SU-DHL-6 (cell line): ENCODE measurements around the gene TSPAN1.

Experiments
- H2AFZ ChIP-seq: fragments of 200-600 bp; sonication (generic); 2 replicates; pipeline ENCODE4 v1.6.1; 2014; ENCODE audit warnings: low read depth, mild to moderate bottlenecking, moderate library complexity, mixed read lengths, antibody characterized with exemption, low read length; ENCODE audit not compliant: severe bottlenecking
- H3F3A ChIP-seq: fragments of 200-600 bp; shearing (Covaris generic); 2 replicates; pipeline ENCODE4 v1.6.0; 2016; ENCODE audit warnings: antibody characterized with exemption, mild to moderate bottlenecking; ENCODE audit not compliant: insufficient read depth
- H3K27ac ChIP-seq: fragments of 200-600 bp; sonication (generic); 2 replicates; pipeline ENCODE4 v1.5.1; 2016; ENCODE audit warnings: low read depth, mild to moderate bottlenecking, low read length, moderate library complexity, mixed read lengths
- H3K27me3 ChIP-seq: fragments of 200-600 bp; sonication (generic), shearing (Covaris generic); 2 replicates; pipeline ENCODE4 v1.6.0; 2014; ENCODE audit warnings: mild to moderate bottlenecking, low read length
- H3K36me3 ChIP-seq: fragments of 200-600 bp; sonication (generic); 2 replicates; pipeline ENCODE4 v1.6.1; 2014; ENCODE audit warnings: mild to moderate bottlenecking, low read length, mixed read lengths
- H3K4me2 ChIP-seq: fragments of 300-600, 200-600 bp; shearing (Covaris generic), sonication (generic); 2 replicates; pipeline ENCODE4 v1.6.0; 2014; ENCODE audit warnings: low read length, low read depth, mild to moderate bottlenecking; ENCODE audit not compliant: poor library complexity, severe bottlenecking
- H3K4me3 ChIP-seq: fragments of 200-600 bp; sonication (generic); 2 replicates; pipeline ENCODE4 v1.5.1; 2014; ENCODE audit warnings: antibody characterized with exemption, low read length, mild to moderate bottlenecking, mixed read lengths; ENCODE audit not compliant: insufficient read depth, poor library complexity, severe bottlenecking
- H3K79me2 ChIP-seq: fragments of 200-600 bp; sonication (generic); 2 replicates; pipeline ENCODE4 v1.6.1; 2014; ENCODE audit warnings: mild to moderate bottlenecking, low read length, moderate library complexity; ENCODE audit not compliant: insufficient read depth
- H3K9ac ChIP-seq: fragments of 200-600 bp; sonication (generic); 2 replicates; pipeline ENCODE4 v1.7.0; 2014; ENCODE audit warnings: mild to moderate bottlenecking, low read length
- H3K9me2 ChIP-seq: fragments of 200-600 bp; sonication (generic); replicated peaks from 2 replicates; pipeline ENCODE4 v1.6.1; 2014; ENCODE audit warnings: low read length; ENCODE audit not compliant: insufficient read depth
- H3K9me3 ChIP-seq: fragments of 200-600 bp; sonication (generic); 2 replicates; pipeline ENCODE4 v1.6.1; 2014; ENCODE audit warnings: low read length, mixed read lengths; ENCODE audit not compliant: insufficient read depth
- H4K20me1 ChIP-seq: fragments of 200-600 bp; sonication (generic); 2 replicates; pipeline ENCODE4 v1.6.1; 2014; ENCODE audit warnings: low read depth, mild to moderate bottlenecking, antibody characterized with exemption, low read length, moderate library complexity, mixed read lengths
- EZH2phosphoT487 ChIP-seq: fragments of 200-600 bp; sonication (generic), shearing (Covaris generic); conservative IDR thresholded peaks from 2 replicates; pipeline ENCODE4 v1.6.1; 2018; ENCODE audit warnings: mild to moderate bottlenecking, antibody characterized with exemption, low read length, moderate library complexity, mixed read lengths
- TF ChIP-seq, protein P1 (sequence below): fragments of 200-600 bp; sonication (generic); IDR thresholded peaks from one replicate; pipeline ENCODE4 v1.5.1; 2017; ENCODE audit warnings: antibody characterized with exemption, mild to moderate bottlenecking, low read length, moderate library complexity; ENCODE audit not compliant: insufficient read depth, poor library complexity, severe bottlenecking

The TSPAN1 gene

DNA sequence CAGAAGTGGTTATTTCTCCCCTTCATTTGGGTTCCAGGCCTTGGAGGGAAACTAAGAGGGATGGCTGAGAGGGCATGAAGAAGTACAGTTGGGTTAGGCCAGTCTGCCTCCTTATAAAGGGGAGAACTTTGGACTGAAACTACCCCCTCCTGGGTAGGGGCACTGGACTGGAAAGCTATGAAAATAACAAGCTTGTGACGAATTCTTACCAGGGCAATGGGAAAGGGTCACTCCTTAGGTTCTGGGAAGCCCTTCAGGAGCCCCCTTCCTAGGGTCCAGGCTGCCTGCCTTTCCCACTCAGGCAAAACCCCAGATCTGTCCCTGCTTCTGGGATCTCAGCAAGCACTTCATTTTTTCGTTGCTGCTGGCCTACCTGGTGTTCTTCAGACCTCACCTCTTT lies 11.2 kb downstream of the TSPAN1 start:
- no peak overlapping the region for H3K4me3 ChIP-seq
- no peaks in the 10 kb centered on the region for H4K20me1 ChIP-seq
- no peaks in the 10 kb centered on the region for H3K9me2 ChIP-seq
- H3K79me2 ChIP-seq = no peaks in the 10 kb centered on the region
- TF ChIP-seq EZH2phosphoT487 = no peak
- TF ChIP-seq, protein P1, sequence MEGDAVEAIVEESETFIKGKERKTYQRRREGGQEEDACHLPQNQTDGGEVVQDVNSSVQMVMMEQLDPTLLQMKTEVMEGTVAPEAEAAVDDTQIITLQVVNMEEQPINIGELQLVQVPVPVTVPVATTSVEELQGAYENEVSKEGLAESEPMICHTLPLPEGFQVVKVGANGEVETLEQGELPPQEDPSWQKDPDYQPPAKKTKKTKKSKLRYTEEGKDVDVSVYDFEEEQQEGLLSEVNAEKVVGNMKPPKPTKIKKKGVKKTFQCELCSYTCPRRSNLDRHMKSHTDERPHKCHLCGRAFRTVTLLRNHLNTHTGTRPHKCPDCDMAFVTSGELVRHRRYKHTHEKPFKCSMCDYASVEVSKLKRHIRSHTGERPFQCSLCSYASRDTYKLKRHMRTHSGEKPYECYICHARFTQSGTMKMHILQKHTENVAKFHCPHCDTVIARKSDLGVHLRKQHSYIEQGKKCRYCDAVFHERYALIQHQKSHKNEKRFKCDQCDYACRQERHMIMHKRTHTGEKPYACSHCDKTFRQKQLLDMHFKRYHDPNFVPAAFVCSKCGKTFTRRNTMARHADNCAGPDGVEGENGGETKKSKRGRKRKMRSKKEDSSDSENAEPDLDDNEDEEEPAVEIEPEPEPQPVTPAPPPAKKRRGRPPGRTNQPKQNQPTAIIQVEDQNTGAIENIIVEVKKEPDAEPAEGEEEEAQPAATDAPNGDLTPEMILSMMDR = no peak
- no peaks in the 10 kb centered on the region for H3K9me3 ChIP-seq
- no peak overlapping the region for H2AFZ ChIP-seq
- H3K27me3 ChIP-seq = no peaks in the 10 kb centered on the region
- no peaks in the 10 kb centered on the region for H3K36me3 ChIP-seq
- H3K27ac ChIP-seq = no peak overlapping the region
- H3K9ac ChIP-seq = no peak overlapping the region
- H3F3A ChIP-seq = no peaks in the 10 kb centered on the region
- H3K4me2 ChIP-seq = no peak overlapping the region

DNA sequence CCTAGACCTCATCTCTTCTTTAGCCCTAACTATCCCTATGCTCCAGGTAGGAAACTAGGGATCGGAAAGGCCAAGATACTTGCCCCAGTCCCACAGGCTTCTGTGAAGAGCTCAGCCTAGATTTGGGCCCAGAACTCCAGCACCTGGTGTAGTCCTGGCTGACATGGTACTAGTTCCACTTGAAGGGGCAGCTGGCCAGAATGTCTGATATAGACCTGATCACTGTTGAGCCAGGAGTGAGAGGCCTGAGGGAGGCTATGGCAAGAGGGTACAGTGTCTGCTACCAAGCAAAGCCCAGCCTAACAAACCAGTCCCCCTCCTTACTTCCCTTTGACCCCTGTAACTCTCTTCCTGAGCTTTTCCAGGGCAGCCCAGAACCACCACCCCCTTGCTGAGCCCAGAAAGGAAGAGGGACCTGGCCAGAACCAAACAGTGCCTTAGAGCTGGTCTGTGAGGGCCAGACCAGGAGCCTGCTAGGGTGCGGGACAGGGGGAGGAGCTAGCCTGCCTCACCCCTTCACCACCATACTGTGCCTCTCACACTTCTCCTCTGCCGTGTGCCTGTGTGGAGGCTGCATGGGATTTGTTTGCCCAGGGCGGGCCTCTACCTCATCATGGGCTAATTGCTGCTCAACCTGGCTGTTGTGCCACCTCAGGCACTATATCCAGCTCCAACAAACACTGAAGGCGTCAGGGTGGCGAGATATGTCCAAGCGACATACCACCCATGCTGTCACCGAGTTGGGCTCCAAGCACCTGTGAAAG lies 12.4 kb downstream of the TSPAN1 start:
- no peak overlapping the region for H3K4me2 ChIP-seq
- no peaks in the 10 kb centered on the region for H3K36me3 ChIP-seq
- H4K20me1 ChIP-seq = no peaks in the 10 kb centered on the region
- no peaks in the 10 kb centered on the region for H3F3A ChIP-seq
- no peak overlapping the region for H3K9ac ChIP-seq
- H3K79me2 ChIP-seq = no peaks in the 10 kb centered on the region
- H3K9me2 ChIP-seq = no peaks in the 10 kb centered on the region
- H2AFZ ChIP-seq = no peak overlapping the region
- H3K27ac ChIP-seq = no peak overlapping the region
- no peaks in the 10 kb centered on the region for H3K27me3 ChIP-seq
- no peaks in the 10 kb centered on the region for H3K9me3 ChIP-seq
- no peak overlapping the region for H3K4me3 ChIP-seq
- TF ChIP-seq, protein P1 = no peak
- TF ChIP-seq EZH2phosphoT487 = no peak

DNA sequence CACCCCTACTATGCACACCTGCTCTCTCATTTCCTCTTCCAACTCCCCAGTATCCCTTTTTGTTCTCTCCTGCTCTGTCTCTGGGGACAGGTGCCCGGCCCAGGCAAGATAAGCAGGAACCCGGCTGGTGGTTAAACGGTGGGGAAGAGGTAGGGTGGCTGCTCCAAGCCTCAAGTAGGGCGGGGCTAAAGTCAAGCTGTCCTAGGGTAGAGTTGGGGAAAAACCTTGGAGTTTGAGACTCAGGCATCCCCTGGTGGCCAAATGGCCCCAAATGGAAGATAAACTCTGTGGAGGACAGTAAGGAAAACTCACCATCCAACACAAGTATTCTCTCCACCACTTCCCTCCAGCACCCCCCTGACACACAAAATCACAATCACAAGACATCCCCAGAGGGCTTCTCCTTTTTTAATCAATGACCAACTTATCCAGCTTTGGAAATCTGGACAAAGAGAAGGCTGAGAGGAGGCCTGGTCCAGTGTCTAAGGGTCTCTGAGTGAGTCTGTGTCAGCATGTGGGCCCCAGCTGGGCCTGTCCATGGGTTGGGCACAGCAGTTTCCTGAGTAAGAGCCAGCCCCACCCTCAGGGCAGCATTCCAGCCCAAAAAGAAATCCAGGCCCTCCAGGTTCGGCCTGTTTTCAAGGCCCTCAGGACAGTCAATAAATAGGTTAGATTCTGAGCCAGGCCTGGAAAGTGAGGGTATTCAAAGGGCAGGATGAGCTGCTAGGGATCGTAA lies 13.6 kb downstream of the TSPAN1 start:
- no peak overlapping the region for H2AFZ ChIP-seq
- no peaks in the 10 kb centered on the region for H4K20me1 ChIP-seq
- H3K79me2 ChIP-seq = no peaks in the 10 kb centered on the region
- no peaks in the 10 kb centered on the region for H3F3A ChIP-seq
- H3K9me3 ChIP-seq = no peaks in the 10 kb centered on the region
- no peak overlapping the region for H3K27ac ChIP-seq
- H3K36me3 ChIP-seq = no peaks in the 10 kb centered on the region
- no peaks in the 10 kb centered on the region for H3K27me3 ChIP-seq
- TF ChIP-seq EZH2phosphoT487 = no peak
- TF ChIP-seq, protein P1 = no peak
- no peak overlapping the region for H3K4me3 ChIP-seq
- H3K4me2 ChIP-seq = no peak overlapping the region
- no peak overlapping the region for H3K9ac ChIP-seq
- H3K9me2 ChIP-seq = no peaks in the 10 kb centered on the region
